PC-9 (cell line): Measurements from ENCODE around the gene SNTG2. TPM values are rescaled to one million over a fixed set of nuclear protein-coding genes. Genes with fewer than 3 reads are reported as not detected.

Source experiments
- BruUV-seq: library from RNA; stranded (reverse); fragments of 400-500 nt; replicated peaks from 2 replicates; lab custom pipeline; 2021; lab: Mats Ljungman, UMichigan
- CTCF ChIA-PET: fragments of 300-600 bp; sonication (Branson Sonifier 250); formaldehyde crosslinking; loops from one replicate; lab custom pipeline; 2022; ENCODE audit warnings: antibody characterized with exemption; lab: Charles Lee
- POLR2A ChIA-PET: fragments of 300-600 bp; sonication (Branson Sonifier 250); formaldehyde crosslinking; loops from one replicate; lab custom pipeline; 2022; ENCODE audit warnings: antibody characterized with exemption; ENCODE audit not compliant: unreplicated experiment; lab: Charles Lee
- DNase-seq, 2 experiments: peaks; one replicate each; pipeline versions ENCODE4 v3.0.0 to v3.0.0-alpha.2; 2015 to 2022; ENCODE audit warnings: mixed read lengths in 1 of 2
- H2AFZ ChIP-seq: fragments of 200-600 bp; sonication (generic); 2 replicates; pipeline ENCODE4 v1.8.1; 2017; ENCODE audit warnings: antibody characterized with exemption
- H3F3A ChIP-seq: fragments of 200-600 bp; sonication (generic); 2 replicates; pipeline ENCODE4 v1.8.1; 2017; ENCODE audit warnings: antibody characterized with exemption, mild to moderate bottlenecking, low read depth; ENCODE audit not compliant: insufficient read depth
- H3K27ac ChIP-seq: fragments of 200-600 bp; sonication (generic); 2 replicates; pipeline ENCODE4 v1.6.1; 2016; ENCODE audit warnings: mixed run types
- H3K27me3 ChIP-seq: fragments of 200-600 bp; sonication (generic); 2 replicates; pipeline ENCODE4 v1.6.1; 2016; ENCODE audit warnings: low read depth, mixed run types; ENCODE audit not compliant: insufficient read depth
- H3K36me3 ChIP-seq: fragments of 200-600 bp; sonication (generic); 2 replicates; pipeline ENCODE4 v1.6.1; 2016; ENCODE audit warnings: low read depth, mixed run types
- H3K4me1 ChIP-seq: fragments of 200-600 bp; sonication (generic); replicated peaks from 2 replicates; pipeline ENCODE4 v1.6.1; 2016; ENCODE audit warnings: mixed run types; ENCODE audit not compliant: insufficient read depth
- H3K4me2 ChIP-seq: fragments of 200-600 bp; sonication (generic); 2 replicates; pipeline ENCODE4 v1.6.1; 2017; ENCODE audit warnings: mixed run types
- H3K4me3 ChIP-seq: fragments of 200-600 bp; sonication (generic); 2 replicates; pipeline ENCODE4 v1.6.1; 2016; ENCODE audit warnings: mixed run types
- H3K79me2 ChIP-seq: fragments of 200-600 bp; sonication (generic); 2 replicates; pipeline ENCODE4 v1.6.1; 2017; ENCODE audit warnings: low read depth, mixed run types
- H3K9me2 ChIP-seq: fragments of 200-600 bp; sonication (generic); 2 replicates; pipeline ENCODE4 v1.8.1; 2017; ENCODE audit warnings: mild to moderate bottlenecking; ENCODE audit not compliant: insufficient read depth
- H3K9me3 ChIP-seq: fragments of 200-600 bp; sonication (generic); 2 replicates; pipeline ENCODE4 v1.8.1; 2016; ENCODE audit warnings: low read depth; ENCODE audit not compliant: insufficient read depth
- H4K20me1 ChIP-seq: fragments of 200-600 bp; sonication (generic); 2 replicates; pipeline ENCODE4 v1.8.1; 2017; ENCODE audit not compliant: insufficient read depth
- EZH2 ChIP-seq: fragments of 200-600 bp; sonication (generic); IDR thresholded peaks from 2 replicates; pipeline ENCODE4 v1.8.0; 2017; ENCODE audit warnings: antibody characterized with exemption, low read depth
- intact Hi-C: fragments of 100-400 bp; cut with micrococcal nuclease; formaldehyde crosslinking; loops from one replicate; pipeline ENCODE4 v1.10.0; 2022; ENCODE audit not compliant: unreplicated experiment
- total RNA-seq: library from RNA; stranded (reverse); gene quantifications from 2 replicates; pipeline ENCODE4 v1.2.3, GENCODE V29; 2021
- TF ChIP-seq, protein P1 (sequence below): fragments of 200-600 bp; sonication (generic); conservative IDR thresholded peaks from 2 replicates; pipeline ENCODE4 v1.6.1; 2017; ENCODE audit warnings: mixed run types, antibody characterized with exemption, mild to moderate bottlenecking, moderate library complexity

SNTG2 gene
- total RNA-seq, 1 experiment from 2014 or later, result not detected

DNA sequence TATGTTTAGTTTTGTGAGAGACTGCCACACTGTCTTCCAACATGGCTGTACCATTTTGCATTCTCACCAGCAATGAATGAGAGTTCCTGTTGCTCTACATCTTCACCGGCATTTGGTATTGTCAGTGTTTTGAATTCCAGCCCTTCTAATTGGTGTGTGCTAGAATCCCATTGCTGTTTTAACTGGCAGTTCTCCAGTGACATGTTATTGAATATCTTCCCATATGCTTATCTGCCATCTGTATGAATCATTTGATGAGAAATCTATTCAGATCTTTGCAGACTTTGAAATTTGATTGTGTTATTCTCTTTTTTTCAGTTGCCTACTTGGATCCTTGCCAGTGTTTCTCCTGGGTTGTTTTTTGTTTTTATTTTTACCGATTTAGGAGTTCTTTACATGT, 99.0 kb downstream of the SNTG2 start:
- POLR2A ChIA-PET, result no interaction called here
- Histone ChIP-seq H3K27ac (no peak overlapping the region), H3K4me3 (no peak overlapping the region), H3K36me3 (no peaks in the 10 kb centered on the region), H3F3A (no peaks in the 10 kb centered on the region), H3K4me1 (no peaks in the 10 kb centered on the region), H3K79me2 (no peaks in the 10 kb centered on the region), H2AFZ (no peak overlapping the region), H3K9me2 (no peaks in the 10 kb centered on the region), H3K4me2 (no peak overlapping the region), H3K9me3 (no peaks in the 10 kb centered on the region), H3K27me3 (peaks cover 10% of the 10 kb centered on the region; the same call in 1 of the 2 replicates), H4K20me1 (no peaks in the 10 kb centered on the region)
- no TSS peak for BruUV-seq
- no peak for DNase-seq
- CTCF ChIA-PET, result no interaction called here
- TF ChIP-seq, protein P1, sequence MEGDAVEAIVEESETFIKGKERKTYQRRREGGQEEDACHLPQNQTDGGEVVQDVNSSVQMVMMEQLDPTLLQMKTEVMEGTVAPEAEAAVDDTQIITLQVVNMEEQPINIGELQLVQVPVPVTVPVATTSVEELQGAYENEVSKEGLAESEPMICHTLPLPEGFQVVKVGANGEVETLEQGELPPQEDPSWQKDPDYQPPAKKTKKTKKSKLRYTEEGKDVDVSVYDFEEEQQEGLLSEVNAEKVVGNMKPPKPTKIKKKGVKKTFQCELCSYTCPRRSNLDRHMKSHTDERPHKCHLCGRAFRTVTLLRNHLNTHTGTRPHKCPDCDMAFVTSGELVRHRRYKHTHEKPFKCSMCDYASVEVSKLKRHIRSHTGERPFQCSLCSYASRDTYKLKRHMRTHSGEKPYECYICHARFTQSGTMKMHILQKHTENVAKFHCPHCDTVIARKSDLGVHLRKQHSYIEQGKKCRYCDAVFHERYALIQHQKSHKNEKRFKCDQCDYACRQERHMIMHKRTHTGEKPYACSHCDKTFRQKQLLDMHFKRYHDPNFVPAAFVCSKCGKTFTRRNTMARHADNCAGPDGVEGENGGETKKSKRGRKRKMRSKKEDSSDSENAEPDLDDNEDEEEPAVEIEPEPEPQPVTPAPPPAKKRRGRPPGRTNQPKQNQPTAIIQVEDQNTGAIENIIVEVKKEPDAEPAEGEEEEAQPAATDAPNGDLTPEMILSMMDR, result no peak
- no peak for TF ChIP-seq EZH2
- intact Hi-C loops, result no loop called here

DNA sequence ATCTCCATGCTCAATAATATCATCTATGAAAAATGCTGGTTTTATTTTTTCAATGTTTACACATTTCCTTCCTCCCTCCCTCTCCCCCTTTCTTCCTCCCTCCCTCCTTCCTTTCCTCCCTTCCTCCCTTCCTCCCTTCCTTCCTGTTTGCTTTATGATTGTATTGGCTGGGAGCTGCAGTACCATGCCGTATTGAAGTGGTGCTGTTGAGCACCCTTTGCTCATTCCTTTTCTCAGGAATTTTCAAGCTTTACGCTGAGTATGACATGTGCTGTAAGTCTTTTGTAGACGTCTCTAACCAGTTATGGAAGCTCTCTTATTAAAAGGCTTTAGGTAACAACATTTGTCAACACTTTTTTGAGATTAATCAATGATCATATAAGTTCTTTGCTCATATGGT, 100.4 kb downstream of the SNTG2 start:
- POLR2A ChIA-PET, result no interaction called here
- Histone ChIP-seq H3K4me2 (no peak overlapping the region), H3K9me3 (no peaks in the 10 kb centered on the region), H3K27me3 (peaks cover 17% of the 10 kb centered on the region; the same call in 1 of the 2 replicates), H3K27ac (no peak overlapping the region), H3K79me2 (no peaks in the 10 kb centered on the region), H2AFZ (no peak overlapping the region), H3F3A (no peaks in the 10 kb centered on the region), H3K4me1 (no peaks in the 10 kb centered on the region), H4K20me1 (no peaks in the 10 kb centered on the region), H3K36me3 (no peaks in the 10 kb centered on the region), H3K4me3 (no peak overlapping the region), H3K9me2 (no peaks in the 10 kb centered on the region)
- no peak for TF ChIP-seq EZH2
- TF ChIP-seq, protein P1, result no peak
- CTCF ChIA-PET, result no interaction called here
- no peak for DNase-seq
- intact Hi-C loops, result no loop called here
- BruUV-seq, result no TSS peak

DNA sequence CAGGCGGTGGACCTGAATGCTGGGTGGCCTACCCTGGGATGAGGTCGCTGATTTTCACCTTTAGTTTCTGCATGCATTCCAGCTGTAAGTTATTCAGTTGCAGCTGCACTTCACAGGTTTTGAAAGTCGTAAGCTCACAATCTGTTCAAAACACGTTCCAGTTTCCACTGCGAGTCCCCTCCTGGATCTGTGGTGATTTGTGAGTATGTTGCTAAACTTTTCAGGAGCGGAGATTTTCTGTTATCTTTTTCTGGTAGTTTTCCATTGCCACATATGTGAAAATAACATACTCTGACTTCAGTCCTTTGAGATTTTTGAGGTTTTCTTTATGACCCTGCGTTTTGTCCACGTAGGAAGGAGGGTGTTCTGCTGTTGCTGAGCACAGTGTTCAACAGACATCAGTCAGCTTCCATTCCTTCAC, 102.1 kb downstream of the SNTG2 start:
- CTCF ChIA-PET, result no interaction called here
- BruUV-seq, result no TSS peak
- Histone ChIP-seq H2AFZ (no peak overlapping the region), H3K4me2 (no peak overlapping the region), H3K4me1 (no peaks in the 10 kb centered on the region), H3K36me3 (no peaks in the 10 kb centered on the region), H3K79me2 (no peaks in the 10 kb centered on the region), H3F3A (no peaks in the 10 kb centered on the region), H3K9me3 (no peaks in the 10 kb centered on the region), H3K27ac (no peak overlapping the region), H3K9me2 (no peaks in the 10 kb centered on the region), H3K4me3 (no peak overlapping the region), H3K27me3 (peaks cover 17% of the 10 kb centered on the region; the same call in 1 of the 2 replicates), H4K20me1 (no peaks in the 10 kb centered on the region)
- TF ChIP-seq EZH2, result no peak
- TF ChIP-seq, protein P1, result no peak
- POLR2A ChIA-PET, result no interaction called here
- intact Hi-C loops, result no loop called here
- DNase-seq, result no peak
